Choroid plexus epithelial cell (primary cell): ENCODE results near the gene PLCL2.

ENCODE experiments used
- DNase-seq: peaks from one replicate; pipeline ENCODE4 v3.0.0-alpha.2; 2010; ENCODE audit warnings: low read depth
- H3K4me3 ChIP-seq: 2 replicates; pipeline ENCODE4 v1.5.1; 2011; ENCODE audit warnings: low read depth, mild to moderate bottlenecking, control low read depth, low read length, moderate library complexity
- TF ChIP-seq, protein P1 (sequence below): conservative IDR thresholded peaks from 2 replicates; pipeline ENCODE4 v1.5.1; 2011; ENCODE audit warnings: low read depth, mild to moderate bottlenecking, control low read depth, inconsistent platforms, low read length, moderate library complexity

Gene PLCL2

GRCh38 chr3:16890597-16891333 is 6.0 kb downstream of the PLCL2 start:
- peak; percentile 17 for DNase-seq
- TF ChIP-seq, protein P1, sequence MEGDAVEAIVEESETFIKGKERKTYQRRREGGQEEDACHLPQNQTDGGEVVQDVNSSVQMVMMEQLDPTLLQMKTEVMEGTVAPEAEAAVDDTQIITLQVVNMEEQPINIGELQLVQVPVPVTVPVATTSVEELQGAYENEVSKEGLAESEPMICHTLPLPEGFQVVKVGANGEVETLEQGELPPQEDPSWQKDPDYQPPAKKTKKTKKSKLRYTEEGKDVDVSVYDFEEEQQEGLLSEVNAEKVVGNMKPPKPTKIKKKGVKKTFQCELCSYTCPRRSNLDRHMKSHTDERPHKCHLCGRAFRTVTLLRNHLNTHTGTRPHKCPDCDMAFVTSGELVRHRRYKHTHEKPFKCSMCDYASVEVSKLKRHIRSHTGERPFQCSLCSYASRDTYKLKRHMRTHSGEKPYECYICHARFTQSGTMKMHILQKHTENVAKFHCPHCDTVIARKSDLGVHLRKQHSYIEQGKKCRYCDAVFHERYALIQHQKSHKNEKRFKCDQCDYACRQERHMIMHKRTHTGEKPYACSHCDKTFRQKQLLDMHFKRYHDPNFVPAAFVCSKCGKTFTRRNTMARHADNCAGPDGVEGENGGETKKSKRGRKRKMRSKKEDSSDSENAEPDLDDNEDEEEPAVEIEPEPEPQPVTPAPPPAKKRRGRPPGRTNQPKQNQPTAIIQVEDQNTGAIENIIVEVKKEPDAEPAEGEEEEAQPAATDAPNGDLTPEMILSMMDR: no peak
- no peak overlapping the region for H3K4me3 ChIP-seq

DNA sequence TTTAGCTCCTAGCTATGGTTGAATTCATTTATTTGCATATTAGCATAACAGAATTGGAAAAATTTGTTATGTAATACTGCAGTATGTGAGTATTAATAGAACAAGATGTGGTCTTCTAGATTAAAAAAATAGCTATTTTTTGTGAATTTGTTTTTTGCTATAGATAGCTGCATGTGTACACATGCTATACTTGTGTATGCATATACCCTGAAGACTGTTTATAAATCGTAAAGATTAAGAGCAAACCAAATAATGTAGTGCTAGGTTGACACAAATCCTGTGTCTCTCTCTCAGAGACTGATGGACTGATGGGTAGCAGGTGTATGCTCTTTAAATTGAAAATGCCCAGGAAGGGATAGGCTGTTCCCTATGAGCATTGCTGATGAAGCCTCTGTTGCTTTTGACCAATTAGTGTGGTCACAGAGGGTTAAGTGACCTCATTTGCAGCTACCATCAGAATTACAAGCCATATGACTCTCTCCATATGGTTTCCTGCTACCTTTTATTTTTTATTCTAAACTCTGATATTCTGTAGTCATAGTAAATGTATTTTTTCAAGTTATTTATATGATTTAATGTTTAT is 9.0 kb downstream of the PLCL2 start:
- TF ChIP-seq, protein P1: no peak
- no peak for DNase-seq
- no peak overlapping the region for H3K4me3 ChIP-seq

DNA sequence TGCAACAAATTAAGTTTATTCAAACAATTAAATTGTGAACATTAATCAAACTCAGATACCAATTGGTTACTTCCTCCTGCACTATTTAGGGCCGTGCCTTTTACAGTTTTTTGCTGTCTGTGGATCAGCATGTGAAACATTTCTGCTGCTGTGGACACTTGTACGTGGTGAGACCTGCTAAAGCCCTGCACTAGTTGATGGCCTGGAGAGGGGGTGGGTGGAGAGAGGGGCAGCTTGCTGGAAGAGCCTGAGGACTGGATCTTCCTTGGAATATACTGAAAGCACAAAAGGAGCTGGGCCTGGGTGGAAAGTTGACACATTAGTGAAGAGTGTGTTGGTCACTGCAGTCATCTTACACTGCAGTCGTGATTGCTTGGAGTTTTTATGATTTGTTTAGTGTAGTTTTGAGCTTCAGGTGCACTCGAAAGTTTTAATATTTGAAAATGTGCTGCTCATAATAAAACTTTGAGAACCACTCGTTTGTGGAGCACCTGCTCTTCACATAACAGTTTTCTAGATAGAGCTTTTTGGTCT is 11.4 kb downstream of the PLCL2 start:
- DNase-seq: no peak
- TF ChIP-seq, protein P1: no peak
- no peak overlapping the region for H3K4me3 ChIP-seq

DNA sequence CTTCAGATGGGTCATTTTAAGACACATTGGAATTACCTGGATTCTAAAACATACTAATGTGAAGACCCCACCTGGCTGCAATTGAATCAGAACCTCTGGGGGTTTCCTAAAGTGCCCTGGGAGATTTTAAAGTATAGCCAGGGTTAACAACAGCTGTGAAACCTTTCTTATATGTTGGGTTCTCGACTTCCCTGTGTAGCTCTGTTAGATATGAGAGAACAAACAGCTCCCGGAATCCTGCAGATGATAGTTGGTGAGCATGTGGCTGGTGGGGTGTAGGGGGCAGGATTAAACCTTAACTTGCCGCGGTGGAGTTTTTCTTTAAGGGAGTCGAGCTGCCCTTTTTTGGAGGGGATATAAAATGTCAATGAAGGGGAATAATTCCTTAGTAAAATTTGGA is 12.1 kb downstream of the PLCL2 start:
- no peak for DNase-seq
- no peak overlapping the region for H3K4me3 ChIP-seq
- TF ChIP-seq, protein P1: no peak

GRCh38 chr3:16897254-16897926 is 12.6 kb downstream of the PLCL2 start:
- H3K4me3 ChIP-seq: no peak overlapping the region
- TF ChIP-seq, protein P1: no peak

DNA sequence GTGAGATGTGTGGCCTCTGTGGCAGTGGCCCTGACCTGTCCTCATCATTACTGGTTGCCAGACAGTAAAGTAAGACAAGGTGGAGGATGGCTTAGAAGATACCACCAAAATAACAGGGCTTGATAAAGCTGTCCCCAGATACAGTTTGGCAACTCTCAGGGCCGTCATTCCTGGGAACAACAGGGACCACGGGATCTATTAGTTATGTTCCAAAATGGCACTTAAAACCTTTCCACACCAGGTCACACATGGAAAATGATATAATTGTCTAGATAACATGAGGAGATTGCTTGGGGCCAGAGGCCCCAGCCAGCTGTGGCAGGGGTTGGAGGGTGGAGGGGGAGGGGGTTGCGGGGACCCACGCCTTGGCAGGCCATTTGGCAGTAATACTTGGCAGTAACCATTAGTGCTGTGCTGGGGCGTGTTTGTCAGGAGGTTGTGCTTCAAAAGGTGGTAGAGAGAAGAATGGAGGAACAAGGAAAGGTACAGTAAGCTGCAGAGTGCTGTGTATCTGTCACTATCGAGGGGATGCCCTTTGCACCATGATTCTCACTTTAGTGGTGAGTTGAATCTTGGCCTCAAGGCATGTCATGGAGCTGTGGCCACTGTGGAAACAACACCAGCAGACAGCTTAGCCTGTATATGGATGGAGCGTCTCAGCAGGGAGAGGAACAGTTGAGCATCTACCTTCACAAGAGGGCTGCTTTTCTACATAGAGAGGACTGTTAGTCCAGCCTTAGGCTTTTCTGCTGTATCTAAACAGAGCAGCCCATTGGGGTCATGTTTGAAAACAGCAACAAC is 14.0 kb downstream of the PLCL2 start:
- H3K4me3 ChIP-seq: no peak overlapping the region
- TF ChIP-seq, protein P1: no peak
- DNase-seq: no peak

More at GRCh38 chr3:16897254-16897926, 12.6 kb downstream of the PLCL2 start:
- peak; percentile 38 for DNase-seq
